Measurements from ENCODE around the gene MBD3L3. TPM values are rescaled to one million over a fixed set of nuclear protein-coding genes. Genes with fewer than 3 reads are reported as not detected.

MBD3L3 gene
- total and polyA plus RNA-seq, 4 donors, result not detected

- Histone ChIP-seq H3K4me3 (no peak overlapping the region), H3K4me1 (ENCODE audit: control insufficient read depth in 5 of 5, insufficient read depth in 5 of 5, low read length in 5 of 5) (peaks cover 0 to 6% (median 3%) of the 10 kb centered on the region in 5 donors), H3K27ac (ENCODE audit: low read depth in 1 of 2, low read length in 1 of 2) (no peak overlapping the region), H3K9ac (ENCODE audit: insufficient read depth in 1 of 2, low read length in 2 of 2) (no peak overlapping the region), H3K27me3 (ENCODE audit: control insufficient read depth in 3 of 3, insufficient read depth in 3 of 3, low read length in 2 of 3) (no peaks in the 10 kb centered on the region), H3K9me3 (ENCODE audit: control insufficient read depth in 4 of 4, insufficient read depth in 3 of 4, low read length in 3 of 4) (peaks cover 0 to 3% (median 0%) of the 10 kb centered on the region in 4 donors), H3K36me3 (ENCODE audit: control insufficient read depth in 4 of 4, insufficient read depth in 4 of 4, low read length in 4 of 4) (no peaks in the 10 kb centered on the region)
- ATAC-seq (ENCODE audit: insufficient read depth, low FRiP score), result no peak
- no peak for TF ChIP-seq CTCF (IDR thresholded peaks at IDR 0.05; ENCODE audit: control extremely low read depth, extremely low read depth)
- whole genome bisulfite sequencing, 2 donors, result 57 to 66% methylated on average over 19 of the region's 19 CpGs
- DNase-seq, result no peak
Observed at GRCh38 chr19:7101498-7102253, 43.2 kb upstream of the MBD3L3 start.

- Histone ChIP-seq H3K4me1 (ENCODE audit: control insufficient read depth in 5 of 5, insufficient read depth in 5 of 5, low read length in 5 of 5) (peaks cover 0 to 6% (median 3%) of the 10 kb centered on the region in 5 donors), H3K4me3 (peak overlapping the region; percentile 65), H3K9ac (ENCODE audit: insufficient read depth in 1 of 2, low read length in 2 of 2) (peak overlapping the region; percentile 1 to 41), H3K9me3 (ENCODE audit: control insufficient read depth in 4 of 4, insufficient read depth in 3 of 4, low read length in 3 of 4) (peaks cover 0 to 9% (median 2%) of the 10 kb centered on the region in 4 donors), H3K36me3 (ENCODE audit: control insufficient read depth in 4 of 4, insufficient read depth in 4 of 4, low read length in 4 of 4) (no peaks in the 10 kb centered on the region), H3K27ac (ENCODE audit: low read depth in 1 of 2, low read length in 1 of 2) (peak overlapping the region; percentile 86 to 96), H3K27me3 (ENCODE audit: control insufficient read depth in 3 of 3, insufficient read depth in 3 of 3, low read length in 2 of 3) (no peaks in the 10 kb centered on the region)
- no peak for TF ChIP-seq CTCF (IDR thresholded peaks at IDR 0.05; ENCODE audit: control extremely low read depth, extremely low read depth)
- 14 to 15% methylated on average over 9 of the region's 9 CpGs for WGBS, 2 donors
- ATAC-seq (ENCODE audit: insufficient read depth, low FRiP score), result no peak
- no peak for DNase-seq
Observed at GRCh38 chr19:7099597-7099921, 41.1 kb upstream of the MBD3L3 start.

GRCh38 chr19:7098701-7099596, 40.5 kb upstream of the MBD3L3 start:
- H3K9me3 ChIP-seq (ENCODE audit: control insufficient read depth in 4 of 4, insufficient read depth in 3 of 4, low read length in 3 of 4), result peaks cover 0 to 9% (median 2%) of the 10 kb centered on the region in 4 donors
- H3K27ac ChIP-seq (ENCODE audit: low read depth in 1 of 2, low read length in 1 of 2), result peak overlapping the region; percentile 86 to 96
- peaks cover 0 to 6% (median 3%) of the 10 kb centered on the region in 5 donors for H3K4me1 ChIP-seq (ENCODE audit: control insufficient read depth in 5 of 5, insufficient read depth in 5 of 5, low read length in 5 of 5)
- H3K36me3 ChIP-seq (ENCODE audit: control insufficient read depth in 4 of 4, insufficient read depth in 4 of 4, low read length in 4 of 4), result no peaks in the 10 kb centered on the region
- 1% methylated on average over 75 to 78 of the region's 78 CpGs for WGBS, 2 donors
- TF ChIP-seq CTCF (IDR thresholded peaks at IDR 0.05; ENCODE audit: control extremely low read depth, extremely low read depth), result no peak
- H3K9ac ChIP-seq (ENCODE audit: insufficient read depth in 1 of 2, low read length in 2 of 2), result peak overlapping the region; percentile 53 to 81
- peak; percentile 93 for ATAC-seq (ENCODE audit: insufficient read depth, low FRiP score)
- H3K27me3 ChIP-seq (ENCODE audit: control insufficient read depth in 3 of 3, insufficient read depth in 3 of 3, low read length in 2 of 3), result no peaks in the 10 kb centered on the region
- peak overlapping the region; percentile 65 for H3K4me3 ChIP-seq
- DNase-seq, result peak; percentile 96 to 98 (median 97)
